ENCODE measurements around the gene DNAH2.

Gene DNAH2

DNA sequence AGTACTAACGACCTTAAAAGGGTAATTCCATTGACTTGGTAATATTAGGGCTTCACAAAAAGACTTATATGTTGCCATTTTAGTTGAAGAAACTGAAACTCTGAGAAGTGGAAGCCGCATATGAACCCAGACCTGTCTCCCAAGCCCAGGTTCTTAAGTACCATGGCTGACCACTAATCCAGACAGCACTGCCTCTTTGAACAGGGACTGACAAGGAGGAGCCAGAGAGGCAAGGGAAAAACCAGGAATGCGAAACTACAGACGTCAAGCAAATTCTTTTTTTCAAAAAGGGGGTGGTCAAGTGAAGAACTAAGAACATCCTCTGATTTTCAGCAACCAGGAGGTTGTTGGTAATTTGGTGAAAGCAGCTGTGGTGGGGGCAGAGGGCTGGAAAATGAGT, 155.5 kb downstream of the DNAH2 start:
- no peak overlapping the region for H3K4me3 ChIP-seq (replicated peaks; ENCODE audit: low read depth, low read length)
- TF ChIP-seq, protein P1, sequence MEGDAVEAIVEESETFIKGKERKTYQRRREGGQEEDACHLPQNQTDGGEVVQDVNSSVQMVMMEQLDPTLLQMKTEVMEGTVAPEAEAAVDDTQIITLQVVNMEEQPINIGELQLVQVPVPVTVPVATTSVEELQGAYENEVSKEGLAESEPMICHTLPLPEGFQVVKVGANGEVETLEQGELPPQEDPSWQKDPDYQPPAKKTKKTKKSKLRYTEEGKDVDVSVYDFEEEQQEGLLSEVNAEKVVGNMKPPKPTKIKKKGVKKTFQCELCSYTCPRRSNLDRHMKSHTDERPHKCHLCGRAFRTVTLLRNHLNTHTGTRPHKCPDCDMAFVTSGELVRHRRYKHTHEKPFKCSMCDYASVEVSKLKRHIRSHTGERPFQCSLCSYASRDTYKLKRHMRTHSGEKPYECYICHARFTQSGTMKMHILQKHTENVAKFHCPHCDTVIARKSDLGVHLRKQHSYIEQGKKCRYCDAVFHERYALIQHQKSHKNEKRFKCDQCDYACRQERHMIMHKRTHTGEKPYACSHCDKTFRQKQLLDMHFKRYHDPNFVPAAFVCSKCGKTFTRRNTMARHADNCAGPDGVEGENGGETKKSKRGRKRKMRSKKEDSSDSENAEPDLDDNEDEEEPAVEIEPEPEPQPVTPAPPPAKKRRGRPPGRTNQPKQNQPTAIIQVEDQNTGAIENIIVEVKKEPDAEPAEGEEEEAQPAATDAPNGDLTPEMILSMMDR (IDR thresholded peaks at IDR 0.05; ENCODE audit: low read depth, low read length, missing control alignments), result no peak
- DNase-seq (ENCODE audit: extremely low read depth, low read depth), result no peak

DNA sequence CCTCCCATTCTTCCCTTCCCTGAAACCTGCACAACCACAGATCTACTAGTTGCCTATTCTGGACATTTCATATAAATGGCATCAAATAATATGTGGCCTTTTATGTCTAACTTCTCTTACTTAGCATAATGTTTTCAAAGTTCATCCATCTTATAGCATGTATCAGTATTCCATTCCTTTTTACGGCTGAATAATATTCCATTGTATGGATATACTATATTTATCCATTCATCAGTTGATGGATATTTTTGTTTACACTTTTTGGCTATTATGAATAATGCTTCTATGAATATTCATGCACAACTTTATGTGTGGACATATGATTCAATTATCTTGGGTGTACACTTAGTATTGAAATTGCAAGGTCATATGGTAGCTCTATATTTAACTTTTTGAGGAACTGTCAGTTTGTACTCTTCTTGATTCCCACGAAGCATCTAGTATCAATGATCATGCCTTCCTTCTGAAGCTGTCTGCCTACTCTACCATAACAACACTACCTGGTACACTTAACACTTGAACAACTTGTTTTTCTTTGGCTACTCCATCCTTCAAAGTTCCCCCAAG, 158.3 kb downstream of the DNAH2 start:
- TF ChIP-seq, protein P1 (IDR thresholded peaks at IDR 0.05; ENCODE audit: low read depth, low read length, missing control alignments), result no peak
- H3K4me3 ChIP-seq (replicated peaks; ENCODE audit: low read depth, low read length), result no peak overlapping the region
- DNase-seq (ENCODE audit: extremely low read depth, low read depth), result no peak

DNA sequence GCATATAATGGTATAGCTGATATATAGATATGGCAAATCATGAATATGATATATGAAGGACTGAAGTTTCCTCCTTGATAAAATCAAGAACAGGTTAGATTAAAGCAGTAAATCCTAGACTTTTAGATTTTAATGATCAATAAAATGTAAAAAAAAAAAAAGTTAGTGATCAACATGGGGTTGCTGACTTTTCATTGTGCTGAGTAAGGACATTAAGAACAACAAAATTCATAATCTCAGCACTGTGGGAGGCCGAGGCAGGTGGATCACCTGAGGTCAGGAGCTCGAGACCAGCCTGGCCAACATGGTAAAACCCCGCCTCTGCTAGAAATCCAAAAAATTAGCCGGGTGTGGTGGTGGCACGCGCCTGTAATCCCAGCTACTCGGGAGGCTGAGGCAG, 160.7 kb downstream of the DNAH2 start:
- no peak overlapping the region for H3K4me3 ChIP-seq (replicated peaks; ENCODE audit: low read depth, low read length)
- DNase-seq (ENCODE audit: extremely low read depth, low read depth), result no peak
- TF ChIP-seq, protein P1 (IDR thresholded peaks at IDR 0.05; ENCODE audit: low read depth, low read length, missing control alignments), result no peak

DNA sequence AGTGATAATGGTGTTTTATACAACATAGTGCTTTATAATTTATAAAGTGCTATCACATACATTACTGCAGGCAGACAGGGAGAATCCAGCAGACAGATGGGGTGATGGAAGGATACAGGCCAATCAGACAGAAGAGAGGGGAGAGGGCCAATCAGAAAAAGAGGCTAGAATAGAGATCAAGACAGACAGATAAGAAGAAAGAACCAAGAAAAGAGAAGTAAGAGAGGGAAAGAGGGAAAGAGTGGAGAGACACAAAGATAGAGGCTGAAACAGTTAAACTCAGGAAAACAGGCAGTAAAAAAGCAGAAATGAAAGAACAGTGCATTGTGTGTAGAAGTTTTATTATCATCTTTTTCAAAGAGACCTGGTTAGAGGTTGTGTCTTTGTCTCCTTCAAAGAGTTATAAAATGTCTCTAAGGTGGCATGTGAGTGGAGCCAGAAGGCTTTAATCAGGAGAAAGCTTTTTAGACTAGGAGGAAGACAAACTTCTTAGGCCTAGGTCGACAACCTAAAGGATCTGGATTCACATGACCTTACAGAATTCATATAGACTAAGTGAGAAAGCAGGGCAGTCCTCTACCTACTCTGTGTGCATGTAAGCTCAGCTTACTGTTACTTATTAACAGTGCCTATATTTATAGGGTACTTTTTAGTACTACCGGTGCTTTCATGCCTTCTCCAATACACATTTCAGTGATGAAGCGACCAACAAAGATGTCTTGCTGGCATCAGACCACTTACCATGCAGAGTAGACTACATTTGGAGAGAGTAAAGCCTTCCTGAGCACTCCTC, 162.7 kb downstream of the DNAH2 start:
- TF ChIP-seq, protein P1 (IDR thresholded peaks at IDR 0.05; ENCODE audit: low read depth, low read length, missing control alignments), result no peak
- no peak overlapping the region for H3K4me3 ChIP-seq (replicated peaks; ENCODE audit: low read depth, low read length)
- no peak for DNase-seq (ENCODE audit: extremely low read depth, low read depth)

DNA sequence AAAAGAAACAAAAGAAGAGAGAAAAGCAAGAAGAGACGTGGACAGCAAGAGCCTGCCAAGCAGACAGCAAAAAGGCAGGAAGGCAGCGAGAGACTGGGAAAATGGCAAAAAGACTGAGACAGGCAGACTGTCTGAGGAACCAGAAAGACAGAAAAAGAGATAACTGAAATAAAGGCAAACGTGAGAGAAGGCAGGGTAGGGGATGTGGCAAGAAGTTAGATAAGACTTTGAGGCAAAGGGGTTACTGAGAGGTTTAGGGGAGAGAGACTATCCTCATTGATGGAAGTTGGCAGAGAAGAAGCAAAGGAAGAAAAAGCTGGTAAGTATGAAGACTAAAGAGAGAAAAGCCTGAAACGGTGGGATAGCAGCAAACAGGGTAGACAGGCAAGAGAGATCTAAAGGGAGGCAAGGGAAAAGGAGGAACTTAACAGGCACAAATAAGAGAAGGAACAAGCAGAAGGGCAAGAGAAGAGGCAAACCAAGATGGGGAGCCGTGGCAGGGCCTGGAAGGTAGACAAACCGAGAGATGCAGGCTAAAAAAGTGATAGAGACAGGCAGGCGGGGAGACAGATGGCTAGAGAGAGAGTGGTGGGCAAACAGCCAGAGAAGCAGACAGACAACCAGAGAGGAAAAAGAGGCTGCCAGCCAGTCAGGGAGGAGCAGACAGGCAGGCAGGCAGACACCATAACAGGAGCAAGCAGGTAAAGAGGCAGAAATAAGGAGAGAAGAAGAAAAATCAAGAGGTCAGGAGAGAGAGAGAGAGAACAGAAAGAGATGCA, 163.9 kb downstream of the DNAH2 start:
- TF ChIP-seq, protein P1 (IDR thresholded peaks at IDR 0.05; ENCODE audit: low read depth, low read length, missing control alignments), result no peak
- H3K4me3 ChIP-seq (replicated peaks; ENCODE audit: low read depth, low read length), result no peak overlapping the region
- no peak for DNase-seq (ENCODE audit: extremely low read depth, low read depth)

DNA sequence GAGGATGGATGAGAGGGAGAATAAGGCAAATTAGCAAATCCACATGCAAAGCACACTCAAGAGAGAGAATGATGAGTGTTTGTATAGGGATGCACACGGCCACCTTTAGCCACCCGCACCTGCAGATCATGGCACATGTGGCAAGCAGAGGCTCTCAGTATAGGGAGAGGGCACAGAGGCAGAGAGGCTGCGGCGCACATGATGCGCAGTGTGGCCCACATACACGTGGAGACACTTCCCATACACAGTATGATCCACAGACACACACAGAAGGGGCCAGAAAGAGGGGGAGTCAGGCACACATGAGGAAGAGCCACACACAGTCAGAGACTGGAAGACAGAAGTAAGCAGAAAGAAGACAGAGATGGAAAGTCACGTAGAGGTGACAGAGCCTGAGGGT, 164.5 kb downstream of the DNAH2 start:
- TF ChIP-seq, protein P1 (IDR thresholded peaks at IDR 0.05; ENCODE audit: low read depth, low read length, missing control alignments), result no peak
- H3K4me3 ChIP-seq (replicated peaks; ENCODE audit: low read depth, low read length), result peak overlapping the region; percentile 16; the same call in 1 of the 2 replicates
- DNase-seq (ENCODE audit: extremely low read depth, low read depth), result no peak

Data from HFF-Myc (cell line).